ENCODE measurements around the gene WFIKKN1. TPM values are rescaled to one million over a fixed set of nuclear protein-coding genes. Genes with fewer than 3 reads are reported as not detected.

Gene WFIKKN1
- total RNA-seq, 1 donor from 2014 or later = 0.44 TPM

- H3K36me3 Mint-ChIP-seq (ENCODE audit: low read depth, unreplicated experiment) = peaks cover 8% of the 10 kb centered on the region
- no peak for DNase-seq (ENCODE audit: low spot score)
- no peaks in the 10 kb centered on the region for H3K9me3 Mint-ChIP-seq (ENCODE audit: unreplicated experiment)
Observed at GRCh38 chr16:617855-618254, 12.9 kb upstream of the WFIKKN1 start.

GRCh38 chr16:619476-620100, 11.2 kb upstream of the WFIKKN1 start:
- Mint-ChIP-seq H3K9me3 (ENCODE audit: unreplicated experiment) (no peaks in the 10 kb centered on the region), H3K27ac (ENCODE audit: unreplicated experiment) (no peak overlapping the region), H3K36me3 (ENCODE audit: low read depth, unreplicated experiment) (peaks cover 4% of the 10 kb centered on the region), H3K4me3 (ENCODE audit: unreplicated experiment) (no peak overlapping the region), H3K27me3 (ENCODE audit: unreplicated experiment) (peaks cover 5% of the 10 kb centered on the region), H3K4me1 (ENCODE audit: unreplicated experiment) (no peaks in the 10 kb centered on the region)
- TF ChIP-seq CTCF (IDR thresholded peaks at IDR 0.05; ENCODE audit: unreplicated experiment) = no peak
- DNase-seq (ENCODE audit: low spot score) = no peak

More at GRCh38 chr16:617855-618254, 12.9 kb upstream of the WFIKKN1 start:
- peaks cover 11% of the 10 kb centered on the region for H3K27me3 Mint-ChIP-seq (ENCODE audit: unreplicated experiment)
- no peak overlapping the region for H3K4me3 Mint-ChIP-seq (ENCODE audit: unreplicated experiment)
- no peak for TF ChIP-seq CTCF (IDR thresholded peaks at IDR 0.05; ENCODE audit: unreplicated experiment)
- H3K4me1 Mint-ChIP-seq (ENCODE audit: unreplicated experiment) = no peaks in the 10 kb centered on the region
- no peak overlapping the region for H3K27ac Mint-ChIP-seq (ENCODE audit: unreplicated experiment)

- Mint-ChIP-seq H3K27me3 (ENCODE audit: unreplicated experiment) (peaks cover 5% of the 10 kb centered on the region), H3K36me3 (ENCODE audit: low read depth, unreplicated experiment) (no peaks in the 10 kb centered on the region), H3K4me1 (ENCODE audit: unreplicated experiment) (no peaks in the 10 kb centered on the region), H3K27ac (ENCODE audit: unreplicated experiment) (no peak overlapping the region), H3K4me3 (ENCODE audit: unreplicated experiment) (no peak overlapping the region), H3K9me3 (ENCODE audit: unreplicated experiment) (no peaks in the 10 kb centered on the region)
- no peak for DNase-seq (ENCODE audit: low spot score)
- no peak for TF ChIP-seq CTCF (IDR thresholded peaks at IDR 0.05; ENCODE audit: unreplicated experiment)
Observed at GRCh38 chr16:620700-621525, 9.9 kb upstream of the WFIKKN1 start.

- Mint-ChIP-seq H3K36me3 (ENCODE audit: low read depth, unreplicated experiment) (peaks cover 3% of the 10 kb centered on the region), H3K9me3 (ENCODE audit: unreplicated experiment) (no peaks in the 10 kb centered on the region), H3K4me1 (ENCODE audit: unreplicated experiment) (no peaks in the 10 kb centered on the region), H3K27ac (ENCODE audit: unreplicated experiment) (no peak overlapping the region), H3K4me3 (ENCODE audit: unreplicated experiment) (no peak overlapping the region), H3K27me3 (ENCODE audit: unreplicated experiment) (peaks cover 7% of the 10 kb centered on the region)
- DNase-seq (ENCODE audit: low spot score) = no peak
- no peak for TF ChIP-seq CTCF (IDR thresholded peaks at IDR 0.05; ENCODE audit: unreplicated experiment)
Observed at GRCh38 chr16:621526-622105, 9.2 kb upstream of the WFIKKN1 start.

GRCh38 chr16:622920-623280, 7.9 kb upstream of the WFIKKN1 start:
- peak overlapping the region; percentile 30 for H3K27ac Mint-ChIP-seq (ENCODE audit: unreplicated experiment)
- no peaks in the 10 kb centered on the region for H3K4me1 Mint-ChIP-seq (ENCODE audit: unreplicated experiment)
- no peaks in the 10 kb centered on the region for H3K9me3 Mint-ChIP-seq (ENCODE audit: unreplicated experiment)
- no peak overlapping the region for H3K4me3 Mint-ChIP-seq (ENCODE audit: unreplicated experiment)
- DNase-seq (ENCODE audit: low spot score) = no peak
- peaks cover 5% of the 10 kb centered on the region for H3K36me3 Mint-ChIP-seq (ENCODE audit: low read depth, unreplicated experiment)
- peaks cover 7% of the 10 kb centered on the region for H3K27me3 Mint-ChIP-seq (ENCODE audit: unreplicated experiment)
- no peak for TF ChIP-seq CTCF (IDR thresholded peaks at IDR 0.05; ENCODE audit: unreplicated experiment)

All from endothelial cell (in vitro differentiated cells).